KMS-11 (cell line): ENCODE data around the gene C1RL.

ENCODE experiments used
- H2AFZ ChIP-seq: fragments of 200-600 bp; sonication (generic); 2 replicates; pipeline ENCODE4 v1.6.1; 2016; ENCODE audit warnings: antibody characterized with exemption, mixed run types, low read depth
- H3K27ac ChIP-seq: fragments of 200-600 bp; sonication (generic); 2 replicates; pipeline ENCODE4 v1.6.1; 2016; ENCODE audit warnings: mild to moderate bottlenecking, mixed run types
- H3K27me3 ChIP-seq: fragments of 200-600 bp; sonication (generic); 2 replicates; pipeline ENCODE4 v1.6.1; 2017; ENCODE audit warnings: mild to moderate bottlenecking, low read depth, mixed run types, moderate library complexity; ENCODE audit not compliant: insufficient read depth
- H3K36me3 ChIP-seq: fragments of 200-600 bp; sonication (generic); 2 replicates; pipeline ENCODE4 v1.6.1; 2017; ENCODE audit warnings: mild to moderate bottlenecking, mixed run types; ENCODE audit not compliant: insufficient read depth
- H3K4me1 ChIP-seq: fragments of 200-600 bp; sonication (generic); 2 replicates; pipeline ENCODE4 v1.6.1; 2016; ENCODE audit warnings: mild to moderate bottlenecking, low read depth, mixed run types; ENCODE audit not compliant: poor library complexity, severe bottlenecking
- H3K4me2 ChIP-seq: fragments of 200-600 bp; sonication (generic); 2 replicates; pipeline ENCODE4 v1.7.0; 2016; ENCODE audit warnings: mild to moderate bottlenecking, mixed run types
- H3K4me3 ChIP-seq: fragments of 200-600 bp; sonication (generic); IDR thresholded peaks from 2 replicates; pipeline ENCODE4 v1.6.1; 2017; ENCODE audit warnings: low read depth, low read length, mixed read lengths; ENCODE audit not compliant: insufficient read depth
- H3K79me2 ChIP-seq: fragments of 200-600 bp; sonication (generic); 2 replicates; pipeline ENCODE4 v1.6.1; 2016; ENCODE audit warnings: low read depth, mixed run types; ENCODE audit not compliant: insufficient read depth
- H3K9ac ChIP-seq: fragments of 200-600 bp; sonication (generic); 2 replicates; pipeline ENCODE4 v1.6.1; 2016; ENCODE audit warnings: mild to moderate bottlenecking, mixed run types
- H4K20me1 ChIP-seq: fragments of 200-600 bp; sonication (generic); 2 replicates; pipeline ENCODE4 v1.6.1; 2016; ENCODE audit warnings: mild to moderate bottlenecking, mixed run types; ENCODE audit not compliant: insufficient read depth
- TF ChIP-seq, protein P1 (sequence below): fragments of 200-600 bp; sonication (generic); conservative IDR thresholded peaks from 2 replicates; pipeline ENCODE4 v1.6.1; 2017; ENCODE audit warnings: low read depth, mild to moderate bottlenecking, antibody characterized with exemption, low read length, moderate library complexity, mixed read lengths

C1RL gene

DNA sequence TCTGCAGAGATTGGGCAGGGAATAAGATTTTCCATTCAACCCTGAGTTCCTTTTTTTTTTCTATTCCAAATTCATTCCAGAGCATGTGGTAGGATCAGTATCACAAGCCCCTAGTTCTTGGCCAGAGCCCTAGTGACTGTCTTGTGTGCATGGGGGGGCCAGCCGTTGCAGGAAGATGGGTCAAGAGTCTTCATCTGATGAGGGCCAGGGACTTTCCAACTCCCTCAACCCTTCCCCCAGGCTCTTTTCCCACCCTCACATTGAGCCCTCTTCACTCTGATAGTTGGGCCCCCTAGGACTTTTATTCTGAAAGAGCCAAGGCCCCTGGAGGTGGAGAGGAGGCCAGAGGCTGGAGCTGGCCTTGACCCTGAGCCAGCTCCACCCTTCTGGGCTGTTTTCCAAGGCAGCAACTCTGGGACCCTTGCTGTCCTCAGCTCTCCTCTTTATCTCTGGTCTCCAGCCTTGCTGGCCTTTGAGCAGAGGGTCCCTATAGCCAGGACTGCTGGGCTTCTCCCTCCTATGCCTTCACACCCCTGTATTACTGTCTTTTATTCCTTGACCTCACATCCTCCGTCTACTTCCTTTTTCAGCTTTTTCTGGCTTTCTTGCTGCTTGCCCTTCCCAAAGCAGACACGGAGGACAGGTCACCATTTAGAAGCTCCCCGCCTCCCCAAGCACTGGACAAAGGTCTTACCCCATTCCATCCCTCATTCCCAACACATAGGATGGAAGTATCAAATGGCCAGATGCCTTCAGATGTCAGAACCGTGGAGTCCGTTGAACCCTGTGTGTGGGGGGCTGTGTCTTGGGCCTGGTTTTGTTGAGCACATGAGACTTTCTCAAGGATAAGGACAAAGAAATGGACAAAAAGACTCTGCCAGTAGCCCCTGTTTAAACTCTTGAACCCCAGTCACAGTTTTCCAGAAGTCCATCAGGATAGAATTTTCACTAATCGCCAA lies 14.1 kb upstream of the C1RL start:
- TF ChIP-seq, protein P1, sequence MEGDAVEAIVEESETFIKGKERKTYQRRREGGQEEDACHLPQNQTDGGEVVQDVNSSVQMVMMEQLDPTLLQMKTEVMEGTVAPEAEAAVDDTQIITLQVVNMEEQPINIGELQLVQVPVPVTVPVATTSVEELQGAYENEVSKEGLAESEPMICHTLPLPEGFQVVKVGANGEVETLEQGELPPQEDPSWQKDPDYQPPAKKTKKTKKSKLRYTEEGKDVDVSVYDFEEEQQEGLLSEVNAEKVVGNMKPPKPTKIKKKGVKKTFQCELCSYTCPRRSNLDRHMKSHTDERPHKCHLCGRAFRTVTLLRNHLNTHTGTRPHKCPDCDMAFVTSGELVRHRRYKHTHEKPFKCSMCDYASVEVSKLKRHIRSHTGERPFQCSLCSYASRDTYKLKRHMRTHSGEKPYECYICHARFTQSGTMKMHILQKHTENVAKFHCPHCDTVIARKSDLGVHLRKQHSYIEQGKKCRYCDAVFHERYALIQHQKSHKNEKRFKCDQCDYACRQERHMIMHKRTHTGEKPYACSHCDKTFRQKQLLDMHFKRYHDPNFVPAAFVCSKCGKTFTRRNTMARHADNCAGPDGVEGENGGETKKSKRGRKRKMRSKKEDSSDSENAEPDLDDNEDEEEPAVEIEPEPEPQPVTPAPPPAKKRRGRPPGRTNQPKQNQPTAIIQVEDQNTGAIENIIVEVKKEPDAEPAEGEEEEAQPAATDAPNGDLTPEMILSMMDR: no peak
- Histone ChIP-seq H3K4me3 (no peak overlapping the region), H3K36me3 (no peaks in the 10 kb centered on the region), H4K20me1 (no peaks in the 10 kb centered on the region), H3K9ac (no peak overlapping the region), H3K4me1 (no peaks in the 10 kb centered on the region), H3K27me3 (no peaks in the 10 kb centered on the region), H3K4me2 (no peak overlapping the region), H3K27ac (no peak overlapping the region), H3K79me2 (no peaks in the 10 kb centered on the region), H2AFZ (no peak overlapping the region)

DNA sequence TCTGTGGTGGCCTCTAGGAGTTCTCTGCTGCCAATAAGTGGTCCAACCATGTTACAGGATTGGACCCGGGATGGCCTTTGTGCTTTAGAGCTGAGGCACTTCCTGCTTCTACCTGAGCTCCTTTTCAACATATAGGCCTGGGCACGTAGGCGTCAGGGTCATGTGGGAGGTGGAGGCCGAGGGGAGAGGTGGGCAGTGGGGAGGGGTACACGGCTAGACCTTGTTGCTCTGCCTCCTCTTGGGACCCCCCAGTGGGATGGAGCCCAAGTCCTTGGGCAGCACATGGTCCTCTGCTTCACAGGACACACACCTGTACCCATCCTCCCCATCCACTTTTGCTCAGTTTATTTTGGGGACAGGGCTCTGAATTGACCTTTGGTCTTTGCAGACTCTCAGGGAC lies 12.3 kb upstream of the C1RL start:
- Histone ChIP-seq H3K4me1 (no peaks in the 10 kb centered on the region), H2AFZ (no peak overlapping the region), H3K9ac (no peak overlapping the region), H3K4me3 (no peak overlapping the region), H3K27ac (no peak overlapping the region), H3K27me3 (no peaks in the 10 kb centered on the region), H3K79me2 (no peaks in the 10 kb centered on the region), H3K4me2 (no peak overlapping the region), H3K36me3 (no peaks in the 10 kb centered on the region), H4K20me1 (no peaks in the 10 kb centered on the region)
- TF ChIP-seq, protein P1: no peak

DNA sequence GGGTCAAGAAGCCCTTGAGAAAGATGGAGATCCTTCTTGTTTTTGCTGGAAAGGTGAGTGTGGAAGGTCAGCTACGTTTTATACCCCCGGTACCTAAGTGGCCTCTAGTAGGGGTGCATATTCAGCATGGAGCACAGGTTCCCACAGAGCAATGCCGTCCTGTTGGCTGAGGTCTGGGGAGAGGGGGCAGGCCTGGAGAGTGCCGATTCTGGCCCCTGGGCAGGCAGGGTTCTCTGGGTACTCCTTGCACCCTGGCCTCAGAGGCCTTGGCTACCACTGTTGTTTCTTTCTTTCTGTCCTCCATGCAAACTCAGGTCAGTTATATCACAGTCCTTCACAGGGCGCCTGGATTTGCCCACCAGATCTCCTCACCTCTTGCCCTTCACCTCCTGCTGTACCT lies 11.2 kb upstream of the C1RL start:
- Histone ChIP-seq H4K20me1 (no peaks in the 10 kb centered on the region), H2AFZ (no peak overlapping the region), H3K4me3 (no peak overlapping the region), H3K9ac (no peak overlapping the region), H3K27me3 (no peaks in the 10 kb centered on the region), H3K4me1 (no peaks in the 10 kb centered on the region), H3K79me2 (no peaks in the 10 kb centered on the region), H3K27ac (no peak overlapping the region), H3K36me3 (no peaks in the 10 kb centered on the region), H3K4me2 (no peak overlapping the region)
- TF ChIP-seq, protein P1: no peak

DNA sequence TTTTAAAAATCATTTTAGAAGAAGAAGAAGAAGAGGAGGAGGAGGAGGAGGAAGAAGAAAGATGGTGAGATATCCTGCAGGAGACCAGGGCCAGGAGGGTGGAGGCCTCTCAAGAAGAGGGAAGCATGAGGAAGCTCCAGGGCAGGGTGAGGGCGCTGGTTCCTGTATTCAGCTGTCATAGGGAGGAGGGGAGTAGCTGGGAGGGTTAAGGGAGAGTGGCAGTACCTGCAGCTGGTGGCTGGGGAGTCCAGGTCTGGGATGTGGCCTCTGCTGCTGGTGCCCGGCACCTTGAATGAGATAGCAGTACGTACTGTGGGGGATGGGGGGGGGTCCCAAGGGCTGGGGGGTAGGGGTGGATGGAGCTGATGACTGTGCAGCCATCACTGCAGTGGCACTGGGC lies 9.9 kb upstream of the C1RL start:
- Histone ChIP-seq H3K4me1 (no peaks in the 10 kb centered on the region), H3K79me2 (no peaks in the 10 kb centered on the region), H3K4me2 (no peak overlapping the region), H3K4me3 (no peak overlapping the region), H4K20me1 (no peaks in the 10 kb centered on the region), H2AFZ (no peak overlapping the region), H3K9ac (no peak overlapping the region), H3K27me3 (no peaks in the 10 kb centered on the region), H3K36me3 (no peaks in the 10 kb centered on the region), H3K27ac (no peak overlapping the region)
- TF ChIP-seq, protein P1: no peak
